ENCODE data around the gene PPIG.
A peak's percentile ranks its signal among the peaks of the same experiment; 100 is the strongest.
"Not testable (repeated sequence)": the region's sequence is repeated elsewhere in the genome, so short reads cannot be mapped to it uniquely, and the experiment has no call there.

PPIG gene

DNA sequence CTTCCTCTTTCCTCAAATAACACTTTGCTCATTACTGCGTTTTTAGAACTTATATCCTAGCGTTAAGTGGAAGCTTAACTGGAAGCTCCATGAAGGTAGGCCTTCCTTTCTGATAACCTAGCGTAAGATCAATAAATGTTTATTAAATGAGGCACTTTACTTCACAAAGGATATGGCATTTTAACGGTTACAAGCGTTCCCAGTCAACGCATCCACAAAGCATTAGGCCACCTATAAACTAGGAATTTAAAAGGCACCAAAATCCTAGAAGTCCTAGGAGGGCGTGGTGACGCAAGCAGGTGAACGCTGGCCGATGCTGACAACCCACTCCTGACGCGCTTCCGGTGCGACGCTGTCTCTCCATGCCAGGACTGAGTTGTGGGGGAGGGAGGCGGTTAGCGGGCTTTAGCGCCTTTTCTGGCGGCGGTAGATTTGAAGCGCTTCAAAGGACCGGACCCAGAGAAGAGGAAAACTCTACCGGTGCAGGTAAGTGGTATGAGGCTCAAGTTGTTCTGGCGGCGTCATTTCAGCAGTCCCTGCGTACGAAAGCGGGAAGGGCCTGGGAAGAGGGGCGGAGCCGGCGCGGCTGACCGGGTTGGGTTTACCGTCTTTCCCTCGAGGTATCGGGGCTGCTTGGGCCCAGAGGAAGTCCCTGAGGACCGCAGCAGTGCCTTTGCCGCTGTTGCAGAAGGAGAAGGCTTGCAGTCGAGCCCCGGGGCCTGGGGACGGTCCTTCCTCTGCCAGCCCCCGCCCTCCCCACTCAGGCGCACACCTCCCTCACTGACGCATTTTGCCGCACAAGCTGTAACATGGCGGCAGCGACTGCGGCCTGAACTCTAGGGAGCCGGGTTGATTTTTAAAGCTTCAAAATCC, at the start of gene PPIG:
Gene PPIG (plus strand): TSS at position 347 of the 873 bp plus-strand sequence. CDS start 19,691 bp downstream, outside the sequence.
- peak; percentile 88 for DNase-seq

DNA sequence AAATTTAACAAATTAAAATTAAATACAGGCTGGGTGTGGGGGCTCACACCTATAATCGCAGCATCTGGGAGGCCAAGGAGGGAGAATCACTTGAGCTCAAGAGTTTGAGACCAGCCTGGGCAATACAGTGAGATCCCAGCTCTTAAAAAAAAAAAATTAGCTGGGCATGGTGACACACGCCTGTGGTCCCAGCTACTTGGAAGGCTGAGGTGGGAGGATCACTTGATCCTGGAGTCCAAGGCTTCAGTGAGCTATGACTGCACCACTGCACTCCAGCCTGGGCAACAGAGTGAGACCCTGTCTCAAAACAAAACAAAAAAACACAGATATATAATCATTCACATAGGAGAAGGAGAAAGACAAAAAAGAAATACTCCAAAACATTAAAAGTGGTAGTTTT, 44.7 kb upstream of the PPIG start:
- DNase-seq, result not testable (repeated sequence)

DNA sequence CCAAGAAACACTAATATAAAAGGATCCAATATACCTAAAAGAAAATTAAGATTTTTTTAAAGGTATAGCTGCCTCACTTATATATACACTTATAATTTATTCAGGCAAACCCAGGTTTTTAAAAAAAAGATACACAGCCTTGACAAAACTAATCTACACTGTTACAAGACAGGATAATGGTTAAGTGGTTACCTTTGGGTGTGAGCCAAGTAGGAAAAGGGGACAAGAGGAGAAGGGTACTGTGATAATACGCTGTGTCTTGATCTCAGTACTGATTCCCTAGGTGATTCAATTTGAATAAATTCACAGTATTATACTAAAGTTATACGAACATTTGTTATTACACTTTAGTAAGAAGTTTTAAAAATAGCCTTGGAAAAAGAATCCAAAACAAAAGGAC, 44.0 kb upstream of the PPIG start:
- no peak for DNase-seq

DNA sequence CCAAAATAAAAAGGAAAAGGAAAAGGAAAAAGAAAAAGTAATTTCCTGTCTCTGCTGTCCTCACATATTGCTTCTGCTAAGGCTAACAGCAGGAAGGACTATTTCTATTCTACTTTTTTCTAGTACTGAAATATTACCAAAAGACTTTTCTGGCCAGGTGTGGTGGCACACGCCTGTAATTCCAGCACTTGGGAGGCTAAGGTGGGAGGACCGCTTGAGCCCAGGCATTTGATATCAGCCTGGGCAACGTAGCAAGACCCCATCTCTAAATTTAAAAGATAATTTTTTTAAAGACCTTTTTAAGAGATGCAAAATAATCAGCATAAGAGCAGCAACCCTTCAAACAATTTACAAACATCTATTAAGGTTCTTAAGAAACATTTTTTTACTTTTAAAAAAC, 41.7 kb upstream of the PPIG start:
- DNase-seq, result no peak

DNA sequence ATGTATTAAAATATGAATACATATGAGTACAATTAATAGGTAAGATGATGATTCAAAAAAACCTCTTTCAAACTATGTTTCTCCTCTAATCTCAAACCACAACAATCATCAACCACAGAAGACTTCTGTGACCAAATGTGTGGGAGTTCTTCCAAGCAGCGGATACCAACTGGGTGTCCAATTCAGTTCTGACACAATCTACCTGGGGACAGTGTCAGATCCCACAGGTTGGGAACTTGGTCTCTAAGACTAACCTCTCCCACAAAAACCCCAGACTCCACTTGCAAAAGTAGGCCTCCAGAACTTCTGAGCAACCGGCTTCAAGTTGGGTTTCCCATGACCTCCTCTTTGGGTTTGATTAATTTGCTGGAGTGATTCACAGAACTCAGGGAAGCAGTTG, 37.4 kb upstream of the PPIG start:
- no peak for DNase-seq

DNA sequence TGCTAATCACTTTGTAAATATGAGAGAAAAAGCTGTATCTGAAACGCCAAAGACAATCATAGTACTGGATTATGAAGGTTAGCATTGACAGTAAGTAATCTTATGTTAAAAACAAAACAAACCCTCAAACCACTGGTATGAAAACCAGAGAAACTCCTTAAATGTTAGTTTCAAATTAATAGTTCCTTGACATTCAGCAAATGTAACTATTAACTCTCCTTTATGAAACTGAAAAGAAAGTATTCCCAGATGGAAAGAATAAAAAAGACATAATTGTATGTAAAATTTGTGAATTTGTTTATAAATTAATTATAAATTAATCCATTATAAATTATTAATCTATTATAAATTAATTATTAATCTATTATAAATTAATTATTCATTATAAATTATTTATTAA, 22.8 kb upstream of the PPIG start:
- DNase-seq, result no peak

DNA sequence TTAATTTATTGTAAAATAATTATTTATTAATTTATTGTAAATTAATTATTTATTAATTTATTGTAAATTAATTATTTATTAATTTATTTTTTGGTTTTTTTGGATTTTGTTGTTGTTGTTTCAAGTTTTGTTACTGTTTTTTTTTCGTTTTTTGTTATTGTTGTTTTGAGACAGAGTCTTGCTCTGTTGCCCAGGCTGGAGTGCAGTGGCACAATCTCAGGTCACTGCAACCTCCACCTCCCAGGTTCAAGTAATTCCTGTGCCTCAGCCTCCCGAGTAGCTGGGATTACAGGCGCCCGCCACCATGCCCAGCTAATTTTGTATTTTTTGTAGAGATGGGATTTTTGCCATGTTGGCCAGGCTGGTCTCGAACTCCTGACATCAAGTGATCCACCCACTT, 22.1 kb upstream of the PPIG start:
- not testable (repeated sequence) for DNase-seq

DNA sequence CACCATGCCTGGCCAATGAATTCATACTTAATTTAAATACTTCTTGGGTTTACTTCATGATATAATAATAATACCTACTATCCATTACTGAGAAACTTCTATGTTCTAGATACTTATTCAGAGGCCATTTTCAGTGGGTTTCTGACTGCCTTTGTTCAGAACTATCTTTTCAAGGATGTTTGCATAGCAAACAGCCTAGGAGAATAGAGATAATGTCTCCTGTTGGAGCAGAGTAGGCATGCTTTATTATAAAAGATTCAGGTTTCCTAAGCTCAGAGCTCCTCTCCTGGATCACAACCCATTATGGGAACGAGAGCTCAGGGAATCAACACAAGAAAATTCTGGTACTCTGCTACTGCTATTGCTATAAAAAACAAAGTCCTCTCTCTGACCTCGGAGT, 21.6 kb upstream of the PPIG start:
- no peak for DNase-seq

DNA sequence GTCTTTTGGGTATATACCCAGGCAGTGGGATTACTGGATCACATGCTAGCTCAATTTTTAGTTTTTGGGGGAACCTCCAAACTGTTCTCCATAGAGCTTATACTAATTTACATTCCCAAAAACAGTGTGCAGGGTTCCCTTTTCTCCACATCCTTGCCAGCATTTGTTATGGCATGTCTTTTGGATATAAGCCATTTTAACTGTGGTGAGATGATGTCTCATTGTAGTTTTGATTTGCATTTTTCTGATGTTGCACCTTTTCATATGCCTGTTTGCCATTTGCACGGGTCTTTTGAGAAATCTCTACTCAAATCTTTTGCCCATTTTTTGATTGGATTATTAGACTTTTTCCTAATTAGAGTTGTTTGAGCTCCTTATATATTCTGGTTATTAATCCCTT, 18.5 kb upstream of the PPIG start:
- no peak for DNase-seq

DNA sequence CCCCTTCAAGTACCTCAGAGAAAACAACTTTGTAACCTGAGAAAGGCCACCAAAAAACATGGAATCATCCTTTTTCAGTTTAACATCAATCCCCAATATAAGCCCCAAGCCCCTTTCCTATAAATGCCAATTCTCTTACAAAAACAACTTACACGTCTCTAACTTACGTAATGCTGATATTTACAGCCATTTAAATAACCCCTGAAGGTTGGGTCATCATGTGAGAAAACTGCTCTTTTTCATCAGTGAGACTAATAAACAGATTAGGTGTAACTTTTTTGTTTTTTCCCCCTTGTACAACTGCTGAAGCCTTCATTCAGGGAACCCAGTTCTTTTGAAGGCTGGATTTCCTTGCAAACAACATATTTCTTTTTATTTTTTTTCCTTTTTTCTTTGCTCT, 14.2 kb upstream of the PPIG start:
- DNase-seq, result no peak

DNA sequence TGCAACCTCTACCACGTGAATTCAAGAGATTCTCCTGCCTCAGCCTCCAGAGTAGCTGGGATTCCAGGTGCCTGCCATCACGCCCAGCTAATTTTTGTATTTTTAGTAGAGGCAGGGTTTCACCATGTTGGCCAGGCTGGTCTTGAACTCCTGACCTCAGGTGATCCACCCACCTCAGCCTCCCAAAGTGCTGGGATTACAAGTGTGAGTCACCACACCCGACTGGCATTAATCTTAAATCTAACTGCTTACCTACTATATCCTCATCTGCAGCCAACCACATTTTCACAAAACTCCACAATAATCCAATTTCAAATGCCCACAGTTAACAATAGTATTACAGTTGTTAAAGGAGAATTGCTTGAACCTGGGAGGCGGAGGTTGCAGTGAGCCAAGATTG, 13.4 kb upstream of the PPIG start:
- not testable (repeated sequence) for DNase-seq

DNA sequence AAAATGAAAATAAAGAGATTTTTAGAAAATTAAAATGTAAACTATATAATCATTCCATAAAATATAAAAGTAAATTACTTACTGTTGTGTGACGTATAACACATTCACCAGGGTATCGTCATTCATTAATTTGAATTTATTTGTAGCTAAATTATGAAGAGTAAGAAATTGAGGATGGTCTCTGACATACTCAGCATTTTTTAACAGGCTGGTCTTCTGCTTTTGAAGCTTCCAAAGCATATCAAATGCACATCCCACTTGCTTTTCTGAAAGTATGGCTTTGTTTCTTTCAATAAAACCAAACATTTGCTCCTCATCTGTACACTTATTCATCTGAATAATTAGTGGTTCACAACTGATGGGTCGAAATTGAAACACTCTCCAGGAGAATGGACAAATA, 12.6 kb upstream of the PPIG start:
- no peak for DNase-seq

DNA sequence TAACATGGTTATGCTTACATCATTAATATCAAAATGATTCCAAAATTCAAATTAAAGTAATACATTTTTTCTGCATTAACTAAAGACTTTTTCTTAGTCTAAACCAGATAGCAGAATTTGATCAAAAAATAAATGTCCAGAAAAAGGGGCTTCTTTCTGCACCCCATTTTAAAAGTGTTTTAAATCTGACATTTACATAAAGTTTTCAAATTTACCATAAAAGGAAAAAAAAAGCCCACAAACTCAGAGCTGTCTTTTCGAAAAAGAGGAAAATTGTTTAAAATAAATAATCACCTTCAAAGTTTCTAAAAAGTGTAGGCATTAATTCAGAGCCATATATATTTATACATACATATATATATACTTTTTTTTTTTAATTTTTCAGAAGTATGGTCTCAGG, 12.0 kb upstream of the PPIG start:
- DNase-seq, result no peak

DNA sequence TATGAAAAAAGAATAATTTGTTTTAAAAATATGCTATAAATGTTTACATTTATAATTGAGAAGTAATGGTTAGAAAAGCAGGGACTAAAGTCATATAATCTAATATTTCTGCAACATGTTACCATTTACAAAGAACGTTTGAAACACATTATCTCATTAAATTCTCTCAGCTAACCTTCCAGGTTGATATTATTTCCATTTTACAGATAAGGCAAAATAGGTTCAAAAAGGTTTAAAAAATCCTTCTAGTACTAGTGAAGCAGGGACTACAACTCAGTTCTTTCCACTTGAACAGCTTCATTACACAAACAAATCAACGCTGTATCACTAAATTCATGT, 11.4 kb upstream of the PPIG start:
- no peak for DNase-seq

DNA sequence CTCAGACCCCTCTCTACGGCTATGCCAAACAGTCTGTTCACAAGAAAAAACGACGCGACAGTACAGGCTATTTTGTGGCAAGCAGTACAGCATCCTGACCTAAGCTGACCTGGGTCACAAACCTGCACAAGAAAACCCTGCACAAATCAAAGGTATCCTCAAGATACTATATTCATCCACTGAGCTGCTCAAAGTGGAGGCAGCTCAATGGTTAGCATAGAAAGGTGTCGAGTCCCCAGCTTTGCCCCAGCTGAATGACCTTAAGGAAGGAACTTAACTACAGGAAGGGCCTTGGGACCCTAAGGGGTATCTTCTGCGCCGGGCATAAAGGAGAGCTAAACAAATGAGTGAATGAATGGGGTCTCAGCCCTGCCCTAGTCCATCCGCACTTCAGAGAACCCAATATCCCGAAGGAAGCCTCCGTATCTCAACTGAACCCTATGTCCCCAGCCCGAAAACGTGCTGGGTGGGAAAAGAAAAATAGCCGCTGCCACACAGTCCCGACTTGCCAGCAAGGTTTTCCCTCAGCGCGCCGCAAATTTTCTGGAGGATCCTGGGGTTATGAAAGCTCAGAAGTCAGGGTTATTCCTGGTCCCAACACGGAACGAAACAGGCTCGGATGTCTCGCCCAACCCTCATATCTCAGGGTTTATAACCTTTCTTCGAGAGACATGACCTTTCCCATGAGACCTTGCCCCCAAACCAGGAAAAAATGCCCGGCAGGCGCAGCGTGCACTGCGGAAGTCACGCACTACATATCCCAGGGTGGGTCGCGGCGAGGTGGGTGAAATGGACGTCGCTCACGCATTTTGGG, 10.8 kb upstream of the PPIG start, which contains the start of gene FASTKD1:
Gene FASTKD1 (minus strand): TSS at position 706 of the 814 bp plus-strand sequence. CDS start 1,836 bp downstream, outside the sequence.
- DNase-seq, result peak; percentile 85

DNA sequence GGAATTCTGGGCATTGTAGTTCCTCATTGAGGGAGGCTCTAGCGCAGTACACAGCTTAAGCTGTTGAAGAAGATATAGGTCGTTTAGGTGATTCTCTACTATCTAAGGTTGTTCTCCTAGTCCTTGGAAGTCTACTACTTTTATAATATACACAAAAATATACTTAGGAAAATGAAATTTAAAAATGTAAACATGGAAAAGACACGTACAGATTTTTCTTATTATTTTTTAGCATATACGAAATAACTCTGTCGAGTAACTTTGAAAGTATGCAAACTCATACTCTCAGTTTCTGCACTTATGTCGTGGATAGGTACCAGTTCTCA, 10.2 kb upstream of the PPIG start:
- DNase-seq, result no peak

DNA sequence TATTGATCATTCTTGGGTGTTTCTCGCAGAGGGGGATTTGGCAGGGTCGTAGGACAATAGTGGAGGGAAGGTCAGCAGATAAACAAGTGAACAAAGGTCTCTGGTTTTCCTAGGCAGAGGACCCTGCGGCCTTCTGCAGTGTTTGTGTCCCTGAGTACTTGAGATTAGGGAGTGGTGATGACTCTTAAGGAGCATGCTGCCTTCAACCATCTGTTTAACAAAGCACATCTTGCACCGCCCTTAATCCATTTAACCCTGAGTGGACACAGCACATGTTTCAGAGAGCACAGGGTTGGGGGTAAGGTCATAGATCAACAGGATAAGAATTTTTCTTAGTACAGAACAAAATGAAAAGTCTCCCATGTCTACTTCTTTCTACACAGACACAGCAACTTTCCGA, 9.6 kb upstream of the PPIG start:
- DNase-seq, result not testable (repeated sequence)

DNA sequence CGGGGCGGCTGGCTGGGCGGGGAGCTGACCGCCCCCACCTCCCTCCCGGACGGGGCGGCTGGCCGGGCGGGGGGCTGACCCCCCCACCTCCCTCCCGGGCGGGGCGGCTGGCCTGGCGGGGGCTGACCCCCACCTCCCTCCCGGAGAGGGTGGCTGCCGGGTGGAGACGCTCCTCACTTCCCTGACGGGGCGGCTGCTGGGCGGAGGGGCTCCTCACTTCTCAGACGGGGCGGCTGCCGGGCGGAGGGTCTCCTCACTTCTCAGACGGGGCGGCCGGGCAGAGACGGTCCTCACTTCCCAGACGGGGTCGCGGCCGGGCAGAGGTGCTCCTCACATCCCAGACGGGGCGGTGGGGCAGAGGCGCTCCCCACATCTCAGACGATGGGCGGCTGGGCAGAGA, 8.9 kb upstream of the PPIG start:
- not testable (repeated sequence) for DNase-seq

DNA sequence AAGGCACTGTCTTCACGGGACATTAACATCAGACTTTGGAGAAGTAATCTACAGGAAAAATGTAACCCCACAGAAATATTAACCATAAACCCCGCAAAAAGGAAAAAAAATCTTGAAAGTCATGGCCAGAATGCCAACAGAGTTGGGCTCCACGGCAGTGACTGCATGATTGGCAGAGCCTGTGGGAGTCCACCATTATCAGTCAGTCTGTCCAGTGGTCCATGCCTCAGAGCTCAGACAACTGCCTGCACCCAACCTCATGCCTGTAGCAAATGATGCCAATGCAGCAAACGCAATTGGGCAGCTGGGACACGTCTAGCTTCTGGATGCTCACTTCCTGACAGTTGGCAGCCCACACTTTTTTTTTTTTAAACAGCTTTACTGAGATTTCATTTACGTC, 5.1 kb upstream of the PPIG start:
- DNase-seq, result no peak

DNA sequence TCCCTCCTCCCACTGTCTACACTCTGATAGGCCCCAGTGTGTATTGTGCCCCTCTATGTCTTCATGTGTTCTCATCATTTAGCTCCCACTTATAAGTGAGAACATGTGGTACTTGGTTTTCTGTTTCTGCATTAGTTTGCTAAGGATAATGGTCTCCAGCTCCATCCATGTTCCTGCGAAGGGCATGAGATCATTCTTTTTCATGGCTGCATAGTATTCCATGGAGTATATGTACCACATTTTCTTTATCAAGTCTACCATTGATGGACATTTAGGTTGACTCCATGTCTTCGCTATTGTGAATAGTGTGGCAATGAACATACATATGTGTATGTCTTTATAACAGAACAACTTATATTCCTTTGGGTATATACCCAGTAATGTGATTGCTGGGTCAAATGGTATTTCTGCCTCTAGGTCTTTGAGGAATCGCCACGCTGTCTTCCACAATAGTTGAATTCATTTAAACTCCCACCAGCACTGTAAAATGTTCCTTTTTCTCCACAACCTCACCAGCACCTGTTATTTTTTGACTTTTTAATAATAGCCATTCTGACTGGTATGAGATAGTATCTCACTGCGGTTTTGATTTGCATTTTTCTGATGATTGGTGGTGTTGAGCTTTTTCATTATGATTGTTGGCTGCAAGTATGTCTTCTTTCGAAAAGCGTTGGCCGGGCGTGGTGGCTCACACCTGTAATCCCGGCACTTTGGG, 1.4 kb upstream of the PPIG start:
- not testable (repeated sequence) for DNase-seq

DNA sequence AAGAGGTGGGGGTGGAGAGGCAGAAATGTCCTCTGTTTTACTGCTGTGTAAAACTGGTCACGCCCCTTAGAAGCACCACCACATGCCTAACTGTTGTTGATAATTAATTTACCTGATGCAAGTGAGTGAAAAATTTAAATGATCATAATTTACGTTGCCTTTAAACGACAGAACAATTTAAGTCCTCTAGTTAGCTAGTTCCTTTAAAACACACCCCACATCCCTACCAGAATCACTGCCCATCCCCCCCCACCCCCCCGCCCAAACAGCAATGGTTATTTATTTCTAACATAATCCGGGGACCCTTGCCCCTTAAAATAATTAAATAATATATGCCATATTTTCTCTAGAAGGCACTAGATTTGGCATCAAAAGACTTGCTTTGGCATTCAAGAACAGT, 633 bp upstream of the PPIG start:
- no peak for DNase-seq

DNA sequence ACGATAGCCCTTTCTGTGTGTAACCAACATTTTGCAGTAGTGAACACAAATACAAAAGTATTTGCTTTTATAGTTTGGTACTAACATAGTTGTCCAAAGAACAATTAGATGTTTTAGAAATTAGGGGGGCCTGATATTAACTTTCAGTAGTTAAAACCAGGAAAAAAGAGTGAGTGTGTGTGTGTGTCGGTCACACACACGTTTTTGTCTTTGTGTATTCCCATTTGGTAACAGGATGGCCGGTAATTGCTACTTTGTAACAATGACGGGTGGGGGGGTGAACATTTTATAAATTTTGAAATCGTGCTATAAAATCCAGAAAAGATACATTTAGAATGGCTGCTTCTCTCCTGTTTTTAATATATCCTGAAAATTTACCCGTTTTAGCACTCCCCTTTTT, 1.5 kb downstream of the PPIG start:
- no peak for DNase-seq

DNA sequence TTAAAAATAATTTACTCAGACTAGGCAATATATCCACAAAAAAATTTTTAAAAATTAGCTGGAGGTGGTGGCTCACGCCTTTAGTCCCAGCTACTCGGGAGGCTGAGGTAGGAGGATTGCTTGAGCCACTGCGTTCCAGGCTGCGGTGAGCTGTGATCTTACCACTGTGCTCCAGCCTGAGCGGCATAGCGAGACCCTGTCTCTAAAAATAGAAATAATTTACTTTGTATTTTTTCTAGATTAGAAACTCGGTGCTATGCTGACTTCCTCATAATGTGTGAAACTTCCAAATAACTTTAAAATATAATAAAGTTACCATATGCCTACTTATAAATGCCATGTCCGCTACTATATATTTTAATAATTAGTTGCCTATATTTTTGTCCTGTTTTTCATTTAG, 6.7 kb downstream of the PPIG start:
- no peak for DNase-seq

DNA sequence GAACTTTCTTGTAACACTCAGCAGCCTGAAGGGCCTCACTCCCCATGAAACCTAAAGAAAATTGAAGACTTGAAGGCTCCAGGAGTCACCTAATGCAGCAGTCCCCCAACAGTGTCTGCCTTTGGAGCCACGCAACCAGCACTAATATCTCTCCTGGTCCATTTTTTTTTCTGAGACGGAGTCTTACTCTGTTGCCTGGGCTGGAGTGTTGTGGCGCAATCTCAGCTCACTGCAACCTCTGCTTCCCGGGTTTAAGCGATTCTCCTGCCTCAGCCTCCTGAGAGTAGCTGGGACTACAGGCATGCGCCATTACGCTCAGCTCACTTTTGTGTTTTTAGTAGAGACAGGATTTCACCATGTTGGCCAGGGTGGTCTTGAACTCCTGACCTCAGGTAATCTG, 12.4 kb downstream of the PPIG start:
- DNase-seq, result not testable (repeated sequence)
